Measurements from ENCODE around the gene GSG1L. TPM values are rescaled to one million over a fixed set of nuclear protein-coding genes. Genes with fewer than 3 reads are reported as not detected.

The GSG1L gene
- total and polyA plus RNA-seq, 9 of the 15 experiments (the other 6 are each of a cell fraction or from before 2014, with no cell fraction given): not detected

DNA sequence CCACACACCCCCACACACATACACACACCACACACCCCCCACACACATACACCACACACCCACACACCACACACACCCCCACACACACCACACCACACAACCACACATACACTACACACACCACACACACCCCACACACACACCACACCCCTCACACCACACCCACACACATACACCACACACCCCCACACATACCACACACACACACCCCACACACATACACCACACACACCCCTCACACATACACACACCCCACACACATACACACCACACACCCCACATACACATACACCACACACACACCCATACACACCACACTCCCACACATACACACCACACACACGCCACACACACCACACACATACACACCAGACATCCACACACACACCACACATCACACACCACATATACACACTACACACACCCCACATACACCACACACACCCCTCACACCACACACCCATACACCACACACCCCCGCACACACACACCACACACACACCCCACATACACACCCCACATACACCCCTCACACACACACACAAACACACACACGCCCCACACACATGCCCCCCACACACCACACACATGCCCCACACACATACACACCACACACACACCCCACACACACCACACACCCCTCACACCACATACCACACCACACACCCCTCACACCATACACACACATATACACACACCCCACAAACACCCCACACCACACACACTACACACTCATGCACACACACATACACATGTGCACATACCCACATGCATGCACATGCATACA is 25.9 kb upstream of the GSG1L start:
- H3K9me1 ChIP-seq (ENCODE audit: control insufficient read depth, insufficient read depth, low read length): no peaks in the 10 kb centered on the region
- H3K79me2 ChIP-seq (ENCODE audit: control insufficient read depth, insufficient read depth, low read length): no peaks in the 10 kb centered on the region
- BruUV-seq (replicated peaks): no TSS peak
- H3K9ac ChIP-seq (ENCODE audit: insufficient read depth in 1 of 2, low read depth in 2 of 2, low read length in 2 of 2): no peak overlapping the region
- ATAC-seq (no peak), FAIRE-seq (peak; percentile 86), DNase-seq (ENCODE audit: extremely low read depth in 1 of 4, low spot score in 3 of 4) (no peak)
- peaks cover 0 to 12% of the 10 kb centered on the region in 2 experiments; a peak in 2 of 5 replicates for H3K4me1 ChIP-seq (replicated peaks in 1 of 2; ENCODE audit: control insufficient read depth in 2 of 2, insufficient read depth in 2 of 2, low read length in 2 of 2)
- H3K27me3 ChIP-seq (ENCODE audit: control insufficient read depth in 2 of 2, insufficient read depth in 2 of 2, low read length in 2 of 2): no peaks in the 10 kb centered on the region
- 0 out of 2 replicates have a peak, but pooled peaks cover 5% of the 10 kb centered on the region for H4K20me1 ChIP-seq (replicated peaks; ENCODE audit: control insufficient read depth, insufficient read depth, low read length)
- H3K4me3 ChIP-seq: no peak overlapping the region
- ChIA-PET POLR2A (no interaction called here), CTCF (ENCODE audit: low intra/inter-chr PET ratio) (no interaction called here)
- 86% methylated on average over 1 of the region's 3 CpGs for WGBS (ENCODE audit: insufficient coverage, low coverage, missing lambda C conversion rate)
- H3K27ac ChIP-seq (ENCODE audit: extremely low read depth, low read depth, low read length): no peak overlapping the region; the same call in 2 of the 3 replicates
- in situ Hi-C loops (cut with MboI): no loop called here
- H3K4me2 ChIP-seq (ENCODE audit: insufficient read depth, low read length): no peak overlapping the region
- intact Hi-C loops (cut with micrococcal nuclease): no loop called here
- no peaks in the 10 kb centered on the region for H3K36me3 ChIP-seq (ENCODE audit: control insufficient read depth, insufficient read depth, low read length)
- no peak overlapping the region for H2AFZ ChIP-seq (ENCODE audit: low read depth, low read length)
- H3K9me3 ChIP-seq (replicated peaks; ENCODE audit: control insufficient read depth, insufficient read depth, low read depth, low read length): no peaks in the 10 kb centered on the region
- TF ChIP-seq ARID1B (IDR thresholded peaks at IDR 0.05) (no peak), YBX1 (IDR thresholded peaks at IDR 0.05) (no peak), NCOA2 (IDR thresholded peaks at IDR 0.05; ENCODE audit: partially characterized antibody in 2 of 2) (no peak), ZFX (CRISPR knock-in tag; IDR thresholded peaks at IDR 0.05) (no peak), HMG20B (CRISPR knock-in tag; IDR thresholded peaks at IDR 0.05) (no peak), CBX3 (IDR thresholded peaks at IDR 0.05; ENCODE audit: borderline replicate concordance in 1 of 2, low read length in 2 of 2) (no peak), OTX1 (CRISPR knock-in tag; IDR thresholded peaks at IDR 0.05) (0 out of 2 replicates have a peak, but pooled peaks have one; percentile 23), ZSCAN29 (IDR thresholded peaks at IDR 0.05) (no peak), SAFB (IDR thresholded peaks at IDR 0.05; ENCODE audit: borderline replicate concordance, low read depth, low read length) (no peak), EHMT2 (IDR thresholded peaks at IDR 0.05) (no peak), NFATC3 (IDR thresholded peaks at IDR 0.05) (no peak), ZZZ3 (IDR thresholded peaks at IDR 0.05) (no peak), RB1 (IDR thresholded peaks at IDR 0.05; ENCODE audit: low read depth) (no peak), KAT7 (CRISPR knock-in tag; IDR thresholded peaks at IDR 0.05; ENCODE audit: borderline replicate concordance) (no peak), HNRNPK (IDR thresholded peaks at IDR 0.05; ENCODE audit: low read depth, low read length, poor library complexity, severe bottlenecking) (no peak)
- TF ChIP-seq, protein P1, sequence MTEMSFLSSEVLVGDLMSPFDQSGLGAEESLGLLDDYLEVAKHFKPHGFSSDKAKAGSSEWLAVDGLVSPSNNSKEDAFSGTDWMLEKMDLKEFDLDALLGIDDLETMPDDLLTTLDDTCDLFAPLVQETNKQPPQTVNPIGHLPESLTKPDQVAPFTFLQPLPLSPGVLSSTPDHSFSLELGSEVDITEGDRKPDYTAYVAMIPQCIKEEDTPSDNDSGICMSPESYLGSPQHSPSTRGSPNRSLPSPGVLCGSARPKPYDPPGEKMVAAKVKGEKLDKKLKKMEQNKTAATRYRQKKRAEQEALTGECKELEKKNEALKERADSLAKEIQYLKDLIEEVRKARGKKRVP (CRISPR knock-in tag; IDR thresholded peaks at IDR 0.05): no peak
- TF ChIP-seq, protein P2, sequence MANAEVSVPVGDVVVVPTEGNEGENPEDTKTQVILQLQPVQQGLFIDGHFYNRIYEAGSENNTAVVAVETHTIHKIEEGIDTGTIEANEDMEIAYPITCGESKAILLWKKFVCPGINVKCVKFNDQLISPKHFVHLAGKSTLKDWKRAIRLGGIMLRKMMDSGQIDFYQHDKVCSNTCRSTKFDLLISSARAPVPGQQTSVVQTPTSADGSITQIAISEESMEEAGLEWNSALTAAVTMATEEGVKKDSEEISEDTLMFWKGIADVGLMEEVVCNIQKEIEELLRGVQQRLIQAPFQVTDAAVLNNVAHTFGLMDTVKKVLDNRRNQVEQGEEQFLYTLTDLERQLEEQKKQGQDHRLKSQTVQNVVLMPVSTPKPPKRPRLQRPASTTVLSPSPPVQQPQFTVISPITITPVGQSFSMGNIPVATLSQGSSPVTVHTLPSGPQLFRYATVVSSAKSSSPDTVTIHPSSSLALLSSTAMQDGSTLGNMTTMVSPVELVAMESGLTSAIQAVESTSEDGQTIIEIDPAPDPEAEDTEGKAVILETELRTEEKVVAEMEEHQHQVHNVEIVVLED (CRISPR knock-in tag; IDR thresholded peaks at IDR 0.05): no peak
- TF ChIP-seq, protein P3, sequence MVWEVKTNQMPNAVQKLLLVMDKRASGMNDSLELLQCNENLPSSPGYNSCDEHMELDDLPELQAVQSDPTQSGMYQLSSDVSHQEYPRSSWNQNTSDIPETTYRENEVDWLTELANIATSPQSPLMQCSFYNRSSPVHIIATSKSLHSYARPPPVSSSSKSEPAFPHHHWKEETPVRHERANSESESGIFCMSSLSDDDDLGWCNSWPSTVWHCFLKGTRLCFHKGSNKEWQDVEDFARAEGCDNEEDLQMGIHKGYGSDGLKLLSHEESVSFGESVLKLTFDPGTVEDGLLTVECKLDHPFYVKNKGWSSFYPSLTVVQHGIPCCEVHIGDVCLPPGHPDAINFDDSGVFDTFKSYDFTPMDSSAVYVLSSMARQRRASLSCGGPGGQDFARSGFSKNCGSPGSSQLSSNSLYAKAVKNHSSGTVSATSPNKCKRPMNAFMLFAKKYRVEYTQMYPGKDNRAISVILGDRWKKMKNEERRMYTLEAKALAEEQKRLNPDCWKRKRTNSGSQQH (CRISPR knock-in tag; IDR thresholded peaks at IDR 0.05): peak; percentile 72
- TF ChIP-seq, protein P4, sequence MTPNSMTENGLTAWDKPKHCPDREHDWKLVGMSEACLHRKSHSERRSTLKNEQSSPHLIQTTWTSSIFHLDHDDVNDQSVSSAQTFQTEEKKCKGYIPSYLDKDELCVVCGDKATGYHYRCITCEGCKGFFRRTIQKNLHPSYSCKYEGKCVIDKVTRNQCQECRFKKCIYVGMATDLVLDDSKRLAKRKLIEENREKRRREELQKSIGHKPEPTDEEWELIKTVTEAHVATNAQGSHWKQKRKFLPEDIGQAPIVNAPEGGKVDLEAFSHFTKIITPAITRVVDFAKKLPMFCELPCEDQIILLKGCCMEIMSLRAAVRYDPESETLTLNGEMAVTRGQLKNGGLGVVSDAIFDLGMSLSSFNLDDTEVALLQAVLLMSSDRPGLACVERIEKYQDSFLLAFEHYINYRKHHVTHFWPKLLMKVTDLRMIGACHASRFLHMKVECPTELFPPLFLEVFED (CRISPR knock-in tag; conservative IDR thresholded peaks at IDR 0.05): peak; percentile 45; the same call in 1 of the 2 replicates

All from K562 (cell line).